ENCODE results near the gene CELF6. TPM values are rescaled to one million over a fixed set of nuclear protein-coding genes. Genes with fewer than 3 reads are reported as not detected.
A peak's percentile ranks its signal among the peaks of the same experiment; 100 is the strongest.

The CELF6 gene
- total RNA-seq, 4 donors from 2014 or later: 0.42 to 5.4 (median 2.9) TPM

GRCh38 chr15:72271221-72271620 is 48.7 kb downstream of the CELF6 start:
- H3K36me3 ChIP-seq: peaks cover 10 to 37% of the 10 kb centered on the region in 2 donors
- no peak for TF ChIP-seq CTCF (IDR thresholded peaks at IDR 0.05)
- TF ChIP-seq POLR2AphosphoS5 (IDR thresholded peaks at IDR 0.05): no peak
- TF ChIP-seq POLR2A (IDR thresholded peaks at IDR 0.05): no peak
- no peak for TF ChIP-seq EP300 (IDR thresholded peaks at IDR 0.05)
- no peak overlapping the region for H3K4me3 ChIP-seq
- no peaks in the 10 kb centered on the region for H3K9me3 ChIP-seq
- 64 to 75% methylated on average over 4 of the region's 4 CpGs for WGBS, 2 donors (ENCODE audit: low coverage in 1 of 2)
- H3K27ac ChIP-seq: peak overlapping the region in 3 of 4 donors; percentile 81 to 94 (median 91)
- H3K27me3 ChIP-seq: no peaks in the 10 kb centered on the region
- peaks cover 0 to 36% (median 4%) of the 10 kb centered on the region in 3 donors for H3K4me1 ChIP-seq
- no peak for ATAC-seq

GRCh38 chr15:72269739-72270138 is 50.2 kb downstream of the CELF6 start:
- Histone ChIP-seq H3K9me3 (no peaks in the 10 kb centered on the region), H3K36me3 (peaks cover 22 to 52% of the 10 kb centered on the region in 2 donors), H3K4me3 (no peak overlapping the region), H3K27me3 (no peaks in the 10 kb centered on the region), H3K27ac (no peak overlapping the region), H3K4me1 (peaks cover 0 to 36% (median 4%) of the 10 kb centered on the region in 3 donors)
- no peak for TF ChIP-seq POLR2AphosphoS5 (IDR thresholded peaks at IDR 0.05)
- TF ChIP-seq POLR2A (IDR thresholded peaks at IDR 0.05): no peak
- no peak for TF ChIP-seq CTCF (IDR thresholded peaks at IDR 0.05)
- TF ChIP-seq EP300 (IDR thresholded peaks at IDR 0.05): no peak
- 88 to 100% methylated on average over 1 to 3 of the region's 4 CpGs for WGBS, 2 donors (ENCODE audit: low coverage in 1 of 2)
- no peak for ATAC-seq

- Histone ChIP-seq H3K27me3 (no peaks in the 10 kb centered on the region), H3K36me3 (peaks cover 25 to 99% of the 10 kb centered on the region in 2 donors), H3K4me3 (no peak overlapping the region)
Observed at GRCh38 chr15:72265031-72265430, 54.9 kb downstream of the CELF6 start.

GRCh38 chr15:72252663-72253299 is 67.2 kb downstream of the CELF6 start:
- TF ChIP-seq POLR2AphosphoS5 (IDR thresholded peaks at IDR 0.05) (no peak), POLR2A (IDR thresholded peaks at IDR 0.05) (no peak), EP300 (IDR thresholded peaks at IDR 0.05) (no peak), CTCF (IDR thresholded peaks at IDR 0.05) (no peak)
- Histone ChIP-seq H3K36me3 (peaks cover 8 to 100% of the 10 kb centered on the region in 2 donors), H3K4me3 (no peak overlapping the region), H3K27ac (no peak overlapping the region), H3K27me3 (no peaks in the 10 kb centered on the region), H3K9me3 (no peaks in the 10 kb centered on the region), H3K4me1 (no peaks in the 10 kb centered on the region)
- 91 to 93% methylated on average over 5 to 8 of the region's 10 CpGs for WGBS, 2 donors (ENCODE audit: low coverage in 1 of 2)
- ATAC-seq: no peak

More at GRCh38 chr15:72265031-72265430, 54.9 kb downstream of the CELF6 start:
- Histone ChIP-seq H3K4me1 (peaks cover 0 to 9% (median 0%) of the 10 kb centered on the region in 3 donors), H3K9me3 (no peaks in the 10 kb centered on the region), H3K27ac (no peak overlapping the region)
- 80 to 100% methylated on average over 3 of the region's 5 CpGs for WGBS, 2 donors (ENCODE audit: low coverage in 1 of 2)
- TF ChIP-seq POLR2A (IDR thresholded peaks at IDR 0.05) (no peak), EP300 (IDR thresholded peaks at IDR 0.05) (no peak), CTCF (IDR thresholded peaks at IDR 0.05) (no peak), POLR2AphosphoS5 (IDR thresholded peaks at IDR 0.05) (no peak)
- ATAC-seq: no peak

Data from gastroesophageal sphincter (tissue), 4 donors.